CD14-positive monocyte (primary cell): ENCODE results near the gene SEMA3A. TPM values are rescaled to one million over a fixed set of nuclear protein-coding genes. Genes with fewer than 3 reads are reported as not detected.

ENCODE experiments used
- DNase-seq, 3 donors: peaks; one replicate each; pipeline ENCODE4 v3.0.0-alpha.2; 2011 to 2022
- H2AFZ ChIP-seq: 2 replicates; pipeline ENCODE4 v1.6.0; 2012; ENCODE audit warnings: mild to moderate bottlenecking, low read depth, low read length, inconsistent platforms; ENCODE audit not compliant: insufficient read depth, poor library complexity, severe bottlenecking
- H3K27ac ChIP-seq, 2 donors: 1 replicate in 1 of 2; 2 replicates in 1 of 2; pipeline ENCODE4 v1.5.1; 2012 to 2013; ENCODE audit warnings: low read length in 2 of 2, control low read depth in 1 of 2, inconsistent platforms in 1 of 2, low read depth in 1 of 2, mild to moderate bottlenecking in 1 of 2
- H3K27me3 ChIP-seq, 2 donors: one replicate each; pipeline versions ENCODE4 v1.6.0 to v1.6.1; 2011 to 2013; ENCODE audit warnings: low read length in 2 of 2; ENCODE audit not compliant: control insufficient read depth in 2 of 2, insufficient read depth in 2 of 2
- H3K36me3 ChIP-seq, 2 donors: replicated peaks in 1 of 2; 1 replicate in 1 of 2; 2 replicates in 1 of 2; pipeline versions ENCODE4 v1.5.1 to v1.6.1; 2012 to 2013; ENCODE audit warnings: low read length in 2 of 2, control low read depth in 1 of 2, inconsistent platforms in 1 of 2, mild to moderate bottlenecking in 1 of 2; ENCODE audit not compliant: insufficient read depth in 2 of 2, control insufficient read depth in 1 of 2
- H3K4me1 ChIP-seq, 2 donors: 1 replicate in 1 of 2; 2 replicates in 1 of 2; pipeline versions ENCODE4 v1.5.1 to v1.6.1; 2012 to 2013; ENCODE audit warnings: low read length in 2 of 2, control low read depth in 1 of 2, inconsistent platforms in 1 of 2, mild to moderate bottlenecking in 1 of 2, moderate library complexity in 1 of 2; ENCODE audit not compliant: insufficient read depth in 2 of 2, control insufficient read depth in 1 of 2
- H3K4me2 ChIP-seq: replicated peaks from 2 replicates; pipeline ENCODE3; 2012; ENCODE audit warnings: low read length, moderate library complexity, mild to moderate bottlenecking; ENCODE audit not compliant: poor library complexity, severe bottlenecking; ENCODE audit errors: extremely low read depth
- H3K4me3 ChIP-seq, 3 experiments: fragments of 200-600 bp in 1 of 3; sonication (generic) in 1 of 3; replicated peaks in 1 of 3; 1 replicate in 2 of 3; 2 replicates in 1 of 3; pipeline ENCODE4 v1.5.1; 2011 to 2013; ENCODE audit warnings: low read length in 3 of 3, mild to moderate bottlenecking in 3 of 3, control low read depth in 2 of 3, low read depth in 2 of 3, inconsistent platforms in 1 of 3, moderate library complexity in 1 of 3
- H3K79me2 ChIP-seq: 2 replicates; pipeline ENCODE4 v1.6.0; 2012; ENCODE audit warnings: mild to moderate bottlenecking, control low read depth, inconsistent platforms, low read length, moderate library complexity; ENCODE audit not compliant: insufficient read depth
- H3K9ac ChIP-seq: 2 replicates; pipeline ENCODE4 v1.6.0; 2017; ENCODE audit warnings: low read length, mild to moderate bottlenecking; ENCODE audit not compliant: insufficient read depth, poor library complexity, severe bottlenecking
- H3K9me3 ChIP-seq, 2 donors: replicated peaks in 1 of 2; 1 replicate in 1 of 2; 2 replicates in 1 of 2; pipeline versions ENCODE4 v1.5.1 to v1.6.1; 2012 to 2013; ENCODE audit warnings: low read length in 2 of 2, control low read depth in 1 of 2; ENCODE audit not compliant: control insufficient read depth in 1 of 2, insufficient read depth in 1 of 2
- H4K20me1 ChIP-seq: 2 replicates; pipeline ENCODE4 v1.6.0; 2012; ENCODE audit warnings: mild to moderate bottlenecking, low read length, control low read depth, moderate library complexity; ENCODE audit not compliant: insufficient read depth
- H3K27ac Mint-ChIP-seq, 7 donors: one replicate each; pipeline ENCODE4 v1.8.0; 2020; ENCODE audit warnings: mild to moderate bottlenecking in 7 of 7, mixed read lengths in 7 of 7, moderate library complexity in 6 of 7, inconsistent platforms in 2 of 7
- H3K27me3 Mint-ChIP-seq, 3 donors: one replicate each; pipeline ENCODE4 v1.8.0; 2021 to 2022; ENCODE audit warnings: low read depth in 3 of 3, mild to moderate bottlenecking in 3 of 3, mixed read lengths in 3 of 3, moderate library complexity in 3 of 3, inconsistent platforms in 1 of 3
- H3K36me3 Mint-ChIP-seq, 2 donors: one replicate each; pipeline ENCODE4 v1.8.0; 2020; ENCODE audit warnings: mixed read lengths in 2 of 2, inconsistent platforms in 1 of 2, mild to moderate bottlenecking in 1 of 2
- H3K4me1 Mint-ChIP-seq: one replicate; pipeline ENCODE4 v1.8.0; 2020; ENCODE audit warnings: mild to moderate bottlenecking, mixed read lengths
- H3K4me3 Mint-ChIP-seq, 2 donors: one replicate each; pipeline ENCODE4 v1.8.0; 2020; ENCODE audit warnings: mild to moderate bottlenecking in 2 of 2, mixed read lengths in 2 of 2, moderate library complexity in 1 of 2
- H3K9me3 Mint-ChIP-seq, 7 donors: one replicate each; pipeline ENCODE4 v1.8.0; 2020 to 2022; ENCODE audit warnings: mixed read lengths in 7 of 7, mild to moderate bottlenecking in 6 of 7, moderate library complexity in 6 of 7, inconsistent platforms in 2 of 7
- CTCF ChIP-seq: fragments of 200-600 bp; IDR thresholded peaks from one replicate; pipeline ENCODE4 v1.8.0; 2022; ENCODE audit warnings: antibody characterized with exemption, mild to moderate bottlenecking
- intact Hi-C, 2 donors: fragments of 100-400 bp; cut with micrococcal nuclease; formaldehyde crosslinking; loops; one replicate each; pipeline versions ENCODE4 v1.15.0 to v1.15.1; 2023
- polyA plus RNA-seq, 3 donors: library from polyadenylated mRNA; depleted of rRNA in 1 of 3; unstranded in 2 of 3; stranded (reverse) in 1 of 3; fragments of 300-500 nt in 2 of 3; fragments of >200 nt in 1 of 3; fragmentation: Illumina TruSeq in 2 of 3; gene quantifications; 1 replicate in 2 of 3; 2 replicates in 1 of 3; pipeline ENCODE4 v1.2.3, GENCODE V29; 2012 to 2021

The SEMA3A gene
- polyA plus RNA-seq, 3 donors = 0.03 TPM; not detected in 2

GRCh38 chr7:83970081-83970480 is 224.5 kb downstream of the SEMA3A start:
- Histone ChIP-seq H3K4me1 (no peaks in the 10 kb centered on the region), H3K4me2 (no peak overlapping the region), H3K36me3 (no peaks in the 10 kb centered on the region), H3K27ac (no peak overlapping the region), H4K20me1 (no peaks in the 10 kb centered on the region), H3K4me3 (no peak overlapping the region), H3K27me3 (no peaks in the 10 kb centered on the region), H3K79me2 (no peaks in the 10 kb centered on the region), H3K9ac (no peak overlapping the region), H3K9me3 (no peaks in the 10 kb centered on the region), H2AFZ (no peak overlapping the region)
- Mint-ChIP-seq H3K4me1 (no peaks in the 10 kb centered on the region), H3K9me3 (peaks cover 0 to 2% (median 0%) of the 10 kb centered on the region in 7 donors), H3K27ac (no peak overlapping the region), H3K4me3 (no peak overlapping the region), H3K36me3 (no peaks in the 10 kb centered on the region), H3K27me3 (peaks cover 0 to 3% (median 0%) of the 10 kb centered on the region in 3 donors)
- no peak for TF ChIP-seq CTCF
- DNase-seq = no peak
- intact Hi-C loops = no loop called here

GRCh38 chr7:83964318-83964717 is 230.3 kb downstream of the SEMA3A start:
- no peaks in the 10 kb centered on the region for H3K4me1 Mint-ChIP-seq
- no peak overlapping the region for H2AFZ ChIP-seq
- H3K36me3 Mint-ChIP-seq = no peaks in the 10 kb centered on the region
- peaks cover 0 to 4% (median 3%) of the 10 kb centered on the region in 3 donors for H3K27me3 Mint-ChIP-seq
- no peaks in the 10 kb centered on the region for H3K9me3 ChIP-seq
- intact Hi-C loops = no loop called here
- no peak overlapping the region for H3K9ac ChIP-seq
- H4K20me1 ChIP-seq = no peaks in the 10 kb centered on the region
- TF ChIP-seq CTCF = no peak
- no peaks in the 10 kb centered on the region for H3K27me3 ChIP-seq
- no peak overlapping the region for H3K27ac ChIP-seq
- no peak overlapping the region for H3K4me3 Mint-ChIP-seq
- no peaks in the 10 kb centered on the region for H3K79me2 ChIP-seq
- no peak overlapping the region for H3K4me2 ChIP-seq
- H3K27ac Mint-ChIP-seq = no peak overlapping the region
- no peaks in the 10 kb centered on the region for H3K4me1 ChIP-seq
- H3K4me3 ChIP-seq = no peak overlapping the region
- H3K9me3 Mint-ChIP-seq = no peaks in the 10 kb centered on the region
- no peaks in the 10 kb centered on the region for H3K36me3 ChIP-seq
- DNase-seq = no peak
